ENCODE data around the gene SUCLA2. TPM values are rescaled to one million over a fixed set of nuclear protein-coding genes. Genes with fewer than 3 reads are reported as not detected.

Gene SUCLA2
- polyA plus RNA-seq, 1 donor (not counting 4 experiments of a cell fraction or from before 2014, with no cell fraction given): 64.3 TPM

DNA sequence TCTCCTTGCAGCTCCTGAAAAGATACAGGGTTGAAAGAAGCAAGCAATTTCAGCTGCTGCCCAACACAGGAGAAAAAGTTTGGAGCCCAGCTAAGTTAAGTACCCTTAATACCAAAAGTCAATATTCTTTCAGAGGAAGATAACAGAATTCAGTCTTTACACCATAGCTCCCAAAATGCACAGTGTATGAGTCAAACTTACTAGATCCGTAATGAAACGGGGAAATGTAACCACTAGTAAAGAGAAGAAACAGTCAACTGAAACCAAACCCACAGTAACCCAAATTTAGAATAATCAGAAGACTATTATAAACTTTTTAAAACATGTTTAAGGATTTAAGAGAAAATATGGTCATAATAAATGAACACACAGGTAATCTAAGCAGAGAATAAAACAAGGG is 45.2 kb downstream of the SUCLA2 start:
- no peak overlapping the region for H3K27ac ChIP-seq (ENCODE audit: control insufficient read depth, insufficient read depth, low read length)
- H3K9ac ChIP-seq (ENCODE audit: control insufficient read depth, extremely low read depth, insufficient read depth, low read length): no peak overlapping the region
- H3K9me1 ChIP-seq (ENCODE audit: control insufficient read depth, extremely low read depth, insufficient read depth, low read length): no peaks in the 10 kb centered on the region
- no peak overlapping the region for H3K4me3 ChIP-seq (ENCODE audit: control insufficient read depth in 2 of 3, extremely low read depth in 1 of 3, insufficient read depth in 2 of 3, low read depth in 1 of 3, low read length in 3 of 3)
- H4K20me1 ChIP-seq (ENCODE audit: control insufficient read depth, extremely low read depth, insufficient read depth, low read length): no peaks in the 10 kb centered on the region
- DNase-seq (ENCODE audit: low read depth, low spot score) (no peak), FAIRE-seq (no peak)
- H3K36me3 ChIP-seq (ENCODE audit: control insufficient read depth in 2 of 2, extremely low read depth in 1 of 2, insufficient read depth in 2 of 2, low read length in 2 of 2): peaks cover 0 to 5% of the 10 kb centered on the region in 2 experiments
- H3K27me3 ChIP-seq (ENCODE audit: control insufficient read depth, extremely low read depth, insufficient read depth, low read length): no peaks in the 10 kb centered on the region
- dilution Hi-C loops (cut with MboI; ENCODE audit: extremely low pct_ligation_motif_present, low sequenced_read_pairs): no loop called here
- H2AFZ ChIP-seq (ENCODE audit: control insufficient read depth, low read length): no peak overlapping the region
- H3K79me2 ChIP-seq (ENCODE audit: control insufficient read depth, insufficient read depth, low read length): no peaks in the 10 kb centered on the region
- no peaks in the 10 kb centered on the region for H3K4me1 ChIP-seq (ENCODE audit: control insufficient read depth, extremely low read depth, insufficient read depth, low read length)
- no peak overlapping the region for H3K4me2 ChIP-seq (ENCODE audit: control insufficient read depth, extremely low read depth, insufficient read depth, low read depth, low read length)
- peaks cover 4% of the 10 kb centered on the region for H3K9me3 ChIP-seq (ENCODE audit: control insufficient read depth, low read depth, low read length)
- no peak for TF ChIP-seq EZH2 (IDR thresholded peaks at IDR 0.05; ENCODE audit: low read length)
- TF ChIP-seq, protein P1, sequence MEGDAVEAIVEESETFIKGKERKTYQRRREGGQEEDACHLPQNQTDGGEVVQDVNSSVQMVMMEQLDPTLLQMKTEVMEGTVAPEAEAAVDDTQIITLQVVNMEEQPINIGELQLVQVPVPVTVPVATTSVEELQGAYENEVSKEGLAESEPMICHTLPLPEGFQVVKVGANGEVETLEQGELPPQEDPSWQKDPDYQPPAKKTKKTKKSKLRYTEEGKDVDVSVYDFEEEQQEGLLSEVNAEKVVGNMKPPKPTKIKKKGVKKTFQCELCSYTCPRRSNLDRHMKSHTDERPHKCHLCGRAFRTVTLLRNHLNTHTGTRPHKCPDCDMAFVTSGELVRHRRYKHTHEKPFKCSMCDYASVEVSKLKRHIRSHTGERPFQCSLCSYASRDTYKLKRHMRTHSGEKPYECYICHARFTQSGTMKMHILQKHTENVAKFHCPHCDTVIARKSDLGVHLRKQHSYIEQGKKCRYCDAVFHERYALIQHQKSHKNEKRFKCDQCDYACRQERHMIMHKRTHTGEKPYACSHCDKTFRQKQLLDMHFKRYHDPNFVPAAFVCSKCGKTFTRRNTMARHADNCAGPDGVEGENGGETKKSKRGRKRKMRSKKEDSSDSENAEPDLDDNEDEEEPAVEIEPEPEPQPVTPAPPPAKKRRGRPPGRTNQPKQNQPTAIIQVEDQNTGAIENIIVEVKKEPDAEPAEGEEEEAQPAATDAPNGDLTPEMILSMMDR (optimal IDR thresholded peaks at IDR 0.05 in 1 of 3, IDR thresholded peaks at IDR 0.05 in 1 of 3, conservative IDR thresholded peaks at IDR 0.05 in 1 of 3; ENCODE audit: extremely low read depth in 1 of 3, insufficient read depth in 2 of 3, low read length in 3 of 3): no peak

DNA sequence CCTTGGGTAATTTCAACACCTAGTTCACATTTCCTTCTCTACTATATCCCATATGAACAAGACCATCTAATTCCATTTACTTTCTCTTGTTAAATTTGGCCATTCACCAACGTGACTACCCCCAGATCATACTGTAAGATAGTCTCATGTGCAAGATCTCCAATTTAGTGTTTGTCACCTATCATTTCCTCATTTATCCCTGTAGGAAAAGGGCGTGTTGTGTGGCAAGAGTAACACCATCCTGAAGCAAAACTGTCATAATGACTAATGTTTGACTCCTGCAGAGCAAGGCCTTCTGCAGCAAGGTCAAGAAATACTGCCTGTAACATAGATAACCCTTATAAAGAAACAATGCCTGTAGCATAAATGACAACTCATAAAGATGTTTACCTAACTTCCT is 51.3 kb downstream of the SUCLA2 start:
- DNase-seq (ENCODE audit: low read depth, low spot score): no peak
- Histone ChIP-seq H3K9ac (ENCODE audit: control insufficient read depth, extremely low read depth, insufficient read depth, low read length) (no peak overlapping the region), H3K27me3 (ENCODE audit: control insufficient read depth, extremely low read depth, insufficient read depth, low read length) (no peaks in the 10 kb centered on the region), H2AFZ (ENCODE audit: control insufficient read depth, low read length) (no peak overlapping the region), H3K4me3 (ENCODE audit: control insufficient read depth in 2 of 3, extremely low read depth in 1 of 3, insufficient read depth in 2 of 3, low read depth in 1 of 3, low read length in 3 of 3) (no peak overlapping the region), H3K9me3 (ENCODE audit: control insufficient read depth, low read depth, low read length) (no peaks in the 10 kb centered on the region), H3K9me1 (ENCODE audit: control insufficient read depth, extremely low read depth, insufficient read depth, low read length) (no peaks in the 10 kb centered on the region), H3K4me1 (ENCODE audit: control insufficient read depth, extremely low read depth, insufficient read depth, low read length) (no peaks in the 10 kb centered on the region), H3K36me3 (ENCODE audit: control insufficient read depth in 2 of 2, extremely low read depth in 1 of 2, insufficient read depth in 2 of 2, low read length in 2 of 2) (peaks cover 0 to 2% of the 10 kb centered on the region in 2 experiments), H3K79me2 (ENCODE audit: control insufficient read depth, insufficient read depth, low read length) (no peaks in the 10 kb centered on the region), H3K4me2 (ENCODE audit: control insufficient read depth, extremely low read depth, insufficient read depth, low read depth, low read length) (no peak overlapping the region), H4K20me1 (ENCODE audit: control insufficient read depth, extremely low read depth, insufficient read depth, low read length) (no peaks in the 10 kb centered on the region), H3K27ac (ENCODE audit: control insufficient read depth, insufficient read depth, low read length) (no peak overlapping the region)
- no peak for FAIRE-seq
- dilution Hi-C loops (cut with MboI; ENCODE audit: extremely low pct_ligation_motif_present, low sequenced_read_pairs): no loop called here
- TF ChIP-seq, protein P1 (optimal IDR thresholded peaks at IDR 0.05 in 1 of 3, IDR thresholded peaks at IDR 0.05 in 1 of 3, conservative IDR thresholded peaks at IDR 0.05 in 1 of 3; ENCODE audit: extremely low read depth in 1 of 3, insufficient read depth in 2 of 3, low read length in 3 of 3): no peak
- no peak for TF ChIP-seq EZH2 (IDR thresholded peaks at IDR 0.05; ENCODE audit: low read length)

Measured in keratinocyte (primary cell).